SU-DHL-6 (cell line): Measurements from ENCODE around the gene THY1.

Source experiments
- H2AFZ ChIP-seq: fragments of 200-600 bp; sonication (generic); 2 replicates; pipeline ENCODE4 v1.6.1; 2014; ENCODE audit warnings: low read depth, mild to moderate bottlenecking, moderate library complexity, mixed read lengths, antibody characterized with exemption, low read length; ENCODE audit not compliant: severe bottlenecking
- H3F3A ChIP-seq: fragments of 200-600 bp; shearing (Covaris generic); 2 replicates; pipeline ENCODE4 v1.6.0; 2016; ENCODE audit warnings: antibody characterized with exemption, mild to moderate bottlenecking; ENCODE audit not compliant: insufficient read depth
- H3K27ac ChIP-seq: fragments of 200-600 bp; sonication (generic); 2 replicates; pipeline ENCODE4 v1.5.1; 2016; ENCODE audit warnings: low read depth, mild to moderate bottlenecking, low read length, moderate library complexity, mixed read lengths
- H3K27me3 ChIP-seq: fragments of 200-600 bp; sonication (generic), shearing (Covaris generic); 2 replicates; pipeline ENCODE4 v1.6.0; 2014; ENCODE audit warnings: mild to moderate bottlenecking, low read length
- H3K36me3 ChIP-seq: fragments of 200-600 bp; sonication (generic); 2 replicates; pipeline ENCODE4 v1.6.1; 2014; ENCODE audit warnings: mild to moderate bottlenecking, low read length, mixed read lengths
- H3K4me2 ChIP-seq: fragments of 300-600, 200-600 bp; shearing (Covaris generic), sonication (generic); 2 replicates; pipeline ENCODE4 v1.6.0; 2014; ENCODE audit warnings: low read length, low read depth, mild to moderate bottlenecking; ENCODE audit not compliant: poor library complexity, severe bottlenecking
- H3K4me3 ChIP-seq: fragments of 200-600 bp; sonication (generic); 2 replicates; pipeline ENCODE4 v1.5.1; 2014; ENCODE audit warnings: antibody characterized with exemption, low read length, mild to moderate bottlenecking, mixed read lengths; ENCODE audit not compliant: insufficient read depth, poor library complexity, severe bottlenecking
- H3K79me2 ChIP-seq: fragments of 200-600 bp; sonication (generic); 2 replicates; pipeline ENCODE4 v1.6.1; 2014; ENCODE audit warnings: mild to moderate bottlenecking, low read length, moderate library complexity; ENCODE audit not compliant: insufficient read depth
- H3K9ac ChIP-seq: fragments of 200-600 bp; sonication (generic); 2 replicates; pipeline ENCODE4 v1.7.0; 2014; ENCODE audit warnings: mild to moderate bottlenecking, low read length
- H3K9me2 ChIP-seq: fragments of 200-600 bp; sonication (generic); replicated peaks from 2 replicates; pipeline ENCODE4 v1.6.1; 2014; ENCODE audit warnings: low read length; ENCODE audit not compliant: insufficient read depth
- H3K9me3 ChIP-seq: fragments of 200-600 bp; sonication (generic); 2 replicates; pipeline ENCODE4 v1.6.1; 2014; ENCODE audit warnings: low read length, mixed read lengths; ENCODE audit not compliant: insufficient read depth
- H4K20me1 ChIP-seq: fragments of 200-600 bp; sonication (generic); 2 replicates; pipeline ENCODE4 v1.6.1; 2014; ENCODE audit warnings: low read depth, mild to moderate bottlenecking, antibody characterized with exemption, low read length, moderate library complexity, mixed read lengths
- CTCF ChIP-seq: fragments of 200-600 bp; sonication (generic); IDR thresholded peaks from one replicate; pipeline ENCODE4 v1.5.1; 2017; ENCODE audit warnings: antibody characterized with exemption, mild to moderate bottlenecking, low read length, moderate library complexity; ENCODE audit not compliant: insufficient read depth, poor library complexity, severe bottlenecking
- EZH2phosphoT487 ChIP-seq: fragments of 200-600 bp; sonication (generic), shearing (Covaris generic); conservative IDR thresholded peaks from 2 replicates; pipeline ENCODE4 v1.6.1; 2018; ENCODE audit warnings: mild to moderate bottlenecking, antibody characterized with exemption, low read length, moderate library complexity, mixed read lengths

The THY1 gene

GRCh38 chr11:119382101-119382500, 40.9 kb downstream of the THY1 start:
- no peaks in the 10 kb centered on the region for H3F3A ChIP-seq
- no peaks in the 10 kb centered on the region for H3K27me3 ChIP-seq
- no peaks in the 10 kb centered on the region for H4K20me1 ChIP-seq
- peak overlapping the region; percentile 18; the same call in 1 of the 2 replicates for H3K9ac ChIP-seq
- peak overlapping the region; percentile 55 for H3K4me3 ChIP-seq
- TF ChIP-seq CTCF: no peak
- TF ChIP-seq EZH2phosphoT487: no peak
- no peaks in the 10 kb centered on the region for H3K9me2 ChIP-seq
- no peaks in the 10 kb centered on the region for H3K79me2 ChIP-seq
- H3K36me3 ChIP-seq: no peaks in the 10 kb centered on the region
- H3K27ac ChIP-seq: no peak overlapping the region
- H2AFZ ChIP-seq: peak overlapping the region; percentile 64
- H3K4me2 ChIP-seq: peak overlapping the region; percentile 62
- no peaks in the 10 kb centered on the region for H3K9me3 ChIP-seq

GRCh38 chr11:119381181-119381988, 41.6 kb downstream of the THY1 start, which contains the start of gene USP2:
Gene USP2 (minus strand): TSS chr11:119381690. CDS start chr11:119373480, 8,210 bp downstream.
- Histone ChIP-seq H3K79me2 (no peaks in the 10 kb centered on the region), H3K9me2 (no peaks in the 10 kb centered on the region), H3K36me3 (no peaks in the 10 kb centered on the region), H2AFZ (peak within 1 kb of the TSS; percentile 65), H3F3A (no peaks in the 10 kb centered on the region), H3K9me3 (no peaks in the 10 kb centered on the region), H3K27ac (no peak within 1 kb of the TSS), H3K4me3 (peak within 1 kb of the TSS; percentile 55), H3K27me3 (no peaks in the 10 kb centered on the region), H4K20me1 (no peaks in the 10 kb centered on the region), H3K4me2 (peak within 1 kb of the TSS; percentile 62), H3K9ac (peak within 1 kb of the TSS; percentile 42)
- TF ChIP-seq EZH2phosphoT487 (no peak), CTCF (peak; percentile 93)

- Histone ChIP-seq H4K20me1 (no peaks in the 10 kb centered on the region), H3K4me3 (peak overlapping the region; percentile 51), H3K27me3 (no peaks in the 10 kb centered on the region), H3K36me3 (no peaks in the 10 kb centered on the region), H3K9me3 (no peaks in the 10 kb centered on the region), H2AFZ (peak overlapping the region; percentile 65), H3K4me2 (peak overlapping the region; percentile 62), H3F3A (no peaks in the 10 kb centered on the region), H3K79me2 (no peaks in the 10 kb centered on the region), H3K27ac (no peak overlapping the region), H3K9me2 (no peaks in the 10 kb centered on the region), H3K9ac (peak overlapping the region; percentile 42)
- no peak for TF ChIP-seq CTCF
- no peak for TF ChIP-seq EZH2phosphoT487
These were observed 42.2 kb downstream of the THY1 start for GRCh38 chr11:119380827-119381180.
